Gastroesophageal sphincter (tissue), 3 donors: ENCODE results near the gene RERE.

ENCODE experiments used
- CTCF ChIP-seq, 4 experiments: fragments of 200-600 bp in 2 of 4; fragments of 450-650 bp in 2 of 4; sonication (generic) in 1 of 4; IDR thresholded peaks; one replicate each; pipeline ENCODE4 v1.5.1; 2017 to 2019; ENCODE audit warnings: antibody characterized with exemption in 4 of 4, mild to moderate bottlenecking in 2 of 4, moderate library complexity in 2 of 4
- POLR2A ChIP-seq, 2 donors: fragments of 450-650 bp; IDR thresholded peaks; one replicate each; pipeline ENCODE4 v1.6.1; 2017; ENCODE audit warnings: antibody characterized with exemption in 2 of 2, mild to moderate bottlenecking in 2 of 2, moderate library complexity in 1 of 2

- TF ChIP-seq POLR2A (IDR thresholded peaks at IDR 0.05) (no peak), CTCF (IDR thresholded peaks at IDR 0.05) (peak in 3 of 4 experiments; percentile 94 to 97 (median 96))
Observed at GRCh38 chr1:8314346-8315280, 502.8 kb downstream of the RERE start.
